GM21529 (cell line): ENCODE data around the gene FANCM.

Experiments used
- ATAC-seq: cut with Tn5 transposase; IDR thresholded peaks from one replicate; pipeline ENCODE4 v1.9.1; 2021; ENCODE audit not compliant: unreplicated experiment

FANCM gene

DNA sequence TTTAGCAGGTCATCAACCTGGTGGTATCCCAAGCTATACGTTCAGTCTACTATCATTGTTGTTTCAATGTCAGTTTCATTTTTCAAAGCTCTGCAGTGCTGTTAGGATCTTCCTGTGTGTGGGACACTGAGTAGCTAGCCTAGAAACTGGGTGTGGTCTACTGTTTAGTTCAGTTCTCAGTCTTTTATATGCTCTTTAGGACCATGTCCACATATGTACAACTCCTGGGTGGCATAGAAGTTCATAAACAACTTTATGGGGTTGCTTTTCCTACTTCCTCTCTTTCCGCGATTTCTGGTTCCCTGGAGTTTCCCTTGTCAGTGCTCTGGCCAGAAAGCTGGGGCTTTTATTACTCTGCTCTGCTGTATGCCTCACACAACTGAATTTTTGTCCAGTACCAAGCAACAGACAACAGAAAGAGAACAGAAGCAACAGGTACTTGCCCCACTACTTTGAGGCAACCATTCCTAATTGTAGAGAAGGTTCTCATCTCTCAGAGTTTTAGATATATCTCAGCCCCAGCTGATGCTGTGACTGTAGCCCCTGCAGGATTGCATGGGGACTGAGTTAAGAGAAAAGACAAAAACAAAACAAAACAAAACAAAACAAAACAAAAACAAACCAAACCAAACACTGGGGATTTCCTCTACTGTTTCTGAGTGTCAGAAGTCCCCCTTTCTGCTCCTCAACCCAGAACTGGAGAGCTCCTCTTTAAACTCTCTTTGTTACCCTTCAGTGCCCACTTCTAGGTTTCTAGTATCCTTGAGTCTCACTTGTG, 86.9 kb downstream of the FANCM start:
- ATAC-seq, result no peak

DNA sequence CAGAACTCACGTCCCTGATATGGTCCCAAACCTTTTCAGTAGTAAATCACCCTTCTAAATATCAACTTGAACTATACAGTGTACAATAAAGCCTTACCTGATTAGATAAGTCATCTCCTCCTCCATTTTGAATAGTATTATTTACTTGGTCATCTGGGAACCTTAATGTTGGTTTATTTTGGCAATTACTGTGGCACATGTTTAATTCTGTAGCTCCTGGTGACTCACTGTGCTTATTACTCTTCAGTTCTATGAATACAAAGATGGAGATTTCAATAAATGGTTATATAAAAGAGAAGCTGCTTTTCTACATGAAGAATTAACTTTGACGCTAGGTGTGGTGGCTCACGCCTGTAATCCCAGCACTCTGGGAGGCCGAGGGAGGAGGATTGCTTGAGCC, 91.8 kb downstream of the FANCM start:
- no peak for ATAC-seq

DNA sequence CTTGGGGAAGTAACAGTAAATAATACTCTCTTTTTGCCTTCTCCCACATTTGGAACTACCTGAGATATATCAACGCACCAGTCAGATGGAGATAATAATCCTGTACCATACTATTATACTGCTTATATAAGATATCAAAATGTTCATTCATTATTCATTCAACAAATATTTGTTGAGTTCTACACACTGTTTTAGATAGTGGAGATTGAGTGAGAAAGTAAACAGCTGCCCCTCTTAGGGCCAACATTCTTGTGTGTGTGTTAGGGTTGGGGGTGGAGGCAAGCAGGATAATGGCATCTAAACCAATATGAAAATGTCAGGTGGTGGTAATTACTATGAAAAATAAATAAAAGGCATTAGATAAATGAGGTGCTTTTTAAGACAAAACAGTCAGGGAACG, 103.3 kb downstream of the FANCM start:
- no peak for ATAC-seq

DNA sequence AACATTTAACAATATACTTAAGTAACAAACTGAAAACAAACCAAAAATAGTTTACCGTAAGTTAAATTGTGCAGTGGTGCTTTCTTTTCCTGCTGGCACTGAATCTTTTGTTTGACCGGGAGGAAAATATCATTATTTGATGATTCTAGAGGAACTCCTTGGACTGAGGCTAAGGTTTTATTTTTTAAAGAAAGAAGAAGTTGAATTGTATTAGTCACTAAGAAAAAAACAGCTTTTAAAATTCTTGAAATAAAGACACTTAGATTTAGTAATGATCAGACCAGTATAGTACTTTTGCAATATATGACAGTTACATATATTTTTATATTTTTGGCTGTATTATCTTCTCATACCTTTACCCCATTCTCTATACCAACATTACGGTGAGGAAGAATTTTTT, 107.0 kb downstream of the FANCM start:
- ATAC-seq, result no peak

DNA sequence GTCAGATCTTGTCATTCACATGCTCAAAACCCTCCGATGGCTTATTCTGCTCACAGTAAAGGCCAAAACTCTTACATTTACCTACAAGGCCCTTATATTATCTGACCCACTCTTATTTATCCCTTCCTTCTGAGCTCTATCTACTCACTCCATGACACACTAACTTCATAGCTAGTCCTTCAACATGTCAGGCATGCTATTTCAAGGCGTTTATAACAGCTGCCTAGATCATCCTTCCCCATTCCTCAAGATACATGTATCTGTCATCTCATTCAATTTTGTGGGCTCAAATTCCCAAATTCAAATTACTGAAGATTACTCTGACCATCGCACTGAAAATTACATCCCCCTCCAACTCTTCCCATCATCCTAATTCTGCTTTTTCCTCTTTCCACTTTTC, 110.4 kb downstream of the FANCM start:
- no peak for ATAC-seq

DNA sequence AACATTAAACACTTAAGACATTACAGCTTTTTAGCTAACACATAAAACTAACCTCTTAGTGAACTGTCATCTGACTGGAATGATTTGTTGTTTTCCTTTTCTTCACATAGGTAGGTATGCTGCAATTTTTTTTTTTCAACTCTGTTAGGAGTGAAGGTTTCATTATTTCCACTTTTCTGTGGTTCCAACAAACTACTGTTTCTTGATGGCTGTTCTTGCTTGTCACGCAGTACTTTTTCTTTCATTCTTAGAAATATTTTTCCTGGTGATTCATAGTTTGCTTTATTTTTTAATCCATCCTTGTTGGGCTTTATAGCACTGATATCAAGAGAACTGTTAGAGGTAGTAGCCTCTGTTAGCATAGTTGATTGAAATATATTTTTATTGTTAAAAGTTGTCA, 111.0 kb downstream of the FANCM start:
- ATAC-seq, result peak; percentile 30

DNA sequence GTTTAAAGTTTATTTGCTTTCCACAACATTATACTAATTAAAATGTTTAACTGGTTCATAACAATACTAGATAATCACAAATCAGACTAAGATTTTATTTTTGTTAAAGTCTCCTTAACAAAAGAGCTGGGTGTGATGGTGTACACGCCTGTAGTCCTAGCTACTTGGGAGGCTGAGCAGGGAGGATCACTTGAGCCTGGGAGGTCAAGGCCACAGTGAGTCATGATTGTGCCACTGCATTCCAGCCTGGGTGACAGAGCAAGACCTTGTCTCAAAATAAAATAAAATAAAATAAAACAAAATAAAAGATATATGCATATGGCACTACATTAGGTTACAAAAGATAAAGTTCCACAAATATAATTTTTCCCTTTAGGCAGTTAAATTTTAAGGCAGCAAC, 111.7 kb downstream of the FANCM start:
- ATAC-seq, result no peak

DNA sequence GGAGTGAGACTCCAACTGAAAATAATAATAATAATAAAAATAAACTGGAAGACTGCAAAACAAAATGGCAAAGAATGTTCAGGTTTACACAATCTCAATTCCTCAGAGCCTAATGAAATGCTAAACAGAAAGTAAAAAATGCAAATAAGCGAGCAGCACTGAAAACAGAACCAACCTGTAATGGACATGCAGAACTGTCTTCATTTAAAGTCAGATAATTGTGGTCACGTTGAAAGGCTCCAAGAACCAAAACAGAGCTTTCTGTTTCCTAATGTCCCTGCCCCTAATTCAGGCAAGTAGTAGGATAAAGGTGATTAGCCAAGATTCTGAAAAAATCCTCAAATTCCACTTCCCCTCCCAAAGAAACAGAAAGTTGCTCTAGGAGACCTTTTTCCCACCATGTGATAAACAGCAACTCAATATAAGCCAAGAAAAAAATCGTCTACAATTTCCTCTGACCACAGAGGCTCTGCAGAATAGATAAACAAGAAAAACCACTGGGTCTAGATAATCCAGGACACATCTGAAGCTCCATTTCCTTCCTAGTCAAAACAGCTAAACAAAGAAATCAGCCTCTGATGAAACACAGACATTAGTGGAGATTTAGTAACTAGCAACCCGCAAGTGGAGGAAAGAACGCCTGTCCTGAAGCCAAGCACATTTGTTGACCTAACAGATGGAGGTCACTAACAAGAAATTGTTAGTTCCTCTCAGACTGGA, 114.3 kb downstream of the FANCM start:
- peak; percentile 30 for ATAC-seq
